ENCODE measurements around the gene GPR157.
"Not testable (repeated sequence)": the region's sequence is repeated elsewhere in the genome, so short reads cannot be mapped to it uniquely, and the experiment has no call there.

The GPR157 gene

DNA sequence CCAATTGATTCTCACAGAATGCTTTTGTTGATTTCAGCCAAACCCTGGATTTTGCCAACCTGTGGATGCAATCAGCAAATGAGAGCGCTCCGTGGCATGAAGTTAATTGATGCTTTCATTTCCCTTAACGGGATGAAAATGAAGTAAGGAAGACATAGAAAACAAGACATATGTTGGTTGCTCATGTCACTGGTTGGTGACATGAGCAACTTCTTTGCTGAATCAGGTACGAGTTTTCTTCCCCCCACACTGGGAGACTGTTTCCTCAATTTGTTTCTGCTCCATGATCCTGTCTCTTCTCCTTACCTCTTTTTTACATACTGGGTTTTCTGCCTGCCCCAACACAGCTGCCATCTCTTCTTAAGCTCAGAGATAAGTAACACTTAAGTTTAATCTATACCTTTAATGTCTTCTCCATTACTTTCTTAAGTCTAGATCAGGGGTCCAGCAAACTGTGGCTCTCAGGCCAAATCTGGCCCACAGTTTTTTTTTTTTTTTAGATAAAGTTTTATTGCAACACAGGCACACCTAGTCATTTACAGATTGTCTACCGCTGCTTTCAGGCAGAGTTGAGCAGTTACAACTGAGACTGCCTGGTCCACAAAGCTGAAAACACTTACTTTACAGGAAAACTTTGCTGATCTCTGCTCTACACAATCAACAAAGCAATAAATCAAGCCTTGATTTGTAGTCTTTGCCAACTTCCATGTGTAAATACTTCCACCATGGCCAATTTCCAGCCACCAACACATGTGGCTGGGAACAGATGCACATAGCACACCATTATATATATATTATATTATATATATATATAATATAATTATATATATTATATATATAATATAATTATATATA is 13.3 kb downstream of the GPR157 start:
- no peak for DNase-seq

GRCh38 chr1:9112961-9113880 is 15.7 kb downstream of the GPR157 start:
- no peak for DNase-seq

GRCh38 chr1:9111957-9112356 is 16.9 kb downstream of the GPR157 start:
- no peak for DNase-seq

- DNase-seq = no peak
Measured at GRCh38 chr1:9111357-9111691, 17.6 kb downstream of the GPR157 start.

DNA sequence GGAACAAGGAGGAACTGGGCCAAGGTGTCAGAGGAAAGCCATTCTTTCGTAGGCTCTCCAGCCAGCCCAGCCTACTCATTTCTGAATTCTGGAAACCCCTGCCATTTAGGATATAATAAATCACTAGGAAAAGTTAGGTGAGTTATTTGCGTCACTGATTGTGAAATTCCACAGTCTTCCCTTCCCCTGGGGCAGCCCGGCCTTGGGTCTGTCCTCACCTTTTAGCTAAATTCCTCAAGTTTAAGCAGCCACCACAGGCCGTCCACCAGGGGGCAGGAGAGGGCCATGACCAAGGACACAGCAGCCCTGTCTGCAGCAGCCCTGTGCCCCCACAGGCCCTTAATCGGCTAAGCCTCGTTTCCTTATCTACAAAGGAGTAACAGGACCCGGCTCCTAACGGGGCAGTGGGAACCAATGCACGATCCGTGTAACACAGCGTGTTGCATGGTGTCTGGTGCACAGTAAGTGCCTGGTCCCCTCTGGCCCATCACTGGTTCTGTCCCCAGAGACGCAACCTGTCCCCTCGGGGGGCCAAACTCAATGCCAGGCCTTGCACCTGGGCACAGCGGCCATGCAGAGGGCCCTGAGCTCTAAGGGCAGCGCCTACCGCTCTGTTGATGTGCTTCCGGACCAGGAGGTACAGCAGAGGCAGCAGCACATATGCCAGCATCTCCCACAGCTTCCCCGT is 18.1 kb downstream of the GPR157 start:
- DNase-seq = peak; percentile 91

GRCh38 chr1:9108056-9108665 is 20.7 kb downstream of the GPR157 start:
- DNase-seq = no peak

DNA sequence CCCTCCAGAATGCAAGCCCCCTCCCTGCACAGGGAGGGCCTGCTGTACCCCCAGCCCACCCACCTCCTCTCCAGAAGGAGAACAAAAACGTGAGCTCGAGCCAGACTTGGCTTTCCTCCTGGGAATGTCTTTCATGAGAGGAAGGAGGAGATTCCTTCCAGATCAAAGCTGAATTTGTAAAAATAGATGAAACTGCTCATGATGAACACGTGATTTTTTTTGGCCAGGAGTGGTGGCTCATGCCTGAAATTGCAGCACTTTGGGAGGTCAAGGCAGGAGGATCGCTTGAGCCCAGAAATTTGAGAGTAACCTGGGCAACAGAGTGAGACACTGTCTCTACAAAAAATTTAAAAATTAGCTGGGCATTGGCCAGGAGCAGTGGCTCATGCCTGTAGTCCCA is 21.8 kb downstream of the GPR157 start:
- DNase-seq = no peak

DNA sequence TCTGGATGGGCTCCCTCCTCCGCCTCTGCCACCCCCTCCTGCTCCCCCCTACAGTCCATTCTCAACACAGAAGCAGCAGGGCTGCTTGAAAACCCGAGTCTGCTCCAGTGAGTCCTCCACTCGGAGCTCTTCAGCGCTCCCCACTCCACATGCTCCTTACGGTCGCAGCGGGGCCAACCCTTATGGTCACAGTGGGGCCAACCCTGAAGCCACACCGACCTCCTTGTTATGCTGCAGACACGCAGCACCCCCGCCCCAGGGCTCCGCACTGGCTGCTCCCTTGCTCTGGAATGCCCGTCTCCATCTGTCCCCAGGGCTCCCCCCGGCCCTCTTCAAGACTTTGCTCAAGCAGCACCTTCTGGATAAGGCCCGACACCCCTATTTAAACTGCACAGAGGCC is 22.6 kb downstream of the GPR157 start:
- DNase-seq = no peak

DNA sequence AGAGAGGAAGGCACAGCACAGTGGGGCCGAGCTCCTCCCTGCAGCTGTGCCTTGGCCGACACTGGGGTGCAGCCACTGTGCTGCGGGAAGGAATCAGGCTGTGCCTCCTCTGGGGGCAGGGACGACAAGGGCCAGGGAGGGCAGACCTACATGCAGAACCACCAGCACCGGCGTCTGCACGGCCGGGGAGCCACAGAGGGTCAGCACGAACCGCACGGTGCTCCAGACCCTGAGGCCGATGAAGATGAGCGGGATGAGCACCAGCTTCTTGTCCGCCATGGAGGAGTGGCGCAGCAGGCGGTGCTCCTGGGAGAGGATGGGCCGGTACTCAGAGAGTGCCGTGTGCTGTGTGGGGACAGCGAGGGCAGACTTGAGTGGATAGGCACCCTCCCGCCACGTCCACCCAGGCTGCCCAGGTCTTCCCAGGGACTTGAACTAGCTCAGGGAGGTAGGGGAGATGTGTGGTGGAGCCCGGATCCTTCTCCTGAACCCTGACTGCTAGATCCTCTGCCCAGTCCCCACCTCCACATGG is 23.5 kb downstream of the GPR157 start:
- no peak for DNase-seq

- no peak for DNase-seq
Measured at GRCh38 chr1:9101510-9102146, 27.3 kb downstream of the GPR157 start.

DNA sequence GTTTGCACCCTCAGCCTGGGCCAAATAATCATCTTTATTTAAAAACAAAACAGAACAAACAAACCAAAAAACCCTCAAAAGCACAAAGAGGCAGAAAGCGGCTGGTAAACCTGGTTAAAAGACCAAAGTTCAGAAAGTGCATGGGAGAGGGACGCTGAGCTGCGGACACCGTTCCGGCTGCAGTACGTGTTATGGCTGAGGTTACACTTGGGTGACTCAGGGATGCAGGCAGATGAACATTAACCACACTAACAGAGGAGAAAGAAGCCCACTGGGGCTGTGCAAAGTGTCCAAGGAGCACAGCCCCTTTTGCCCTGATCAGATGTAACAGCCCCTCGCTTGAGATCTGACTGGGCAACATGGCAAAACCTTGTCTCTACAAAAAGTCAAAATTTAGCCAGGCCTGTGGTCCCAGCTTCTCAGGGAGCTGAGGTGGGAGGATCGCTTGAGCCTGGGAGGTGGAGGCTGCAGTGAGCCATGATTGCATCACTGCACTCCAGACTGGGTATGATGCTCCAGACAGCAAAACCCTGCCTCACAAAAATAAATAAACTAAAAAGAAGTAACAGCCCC is 28.3 kb downstream of the GPR157 start:
- DNase-seq = no peak

DNA sequence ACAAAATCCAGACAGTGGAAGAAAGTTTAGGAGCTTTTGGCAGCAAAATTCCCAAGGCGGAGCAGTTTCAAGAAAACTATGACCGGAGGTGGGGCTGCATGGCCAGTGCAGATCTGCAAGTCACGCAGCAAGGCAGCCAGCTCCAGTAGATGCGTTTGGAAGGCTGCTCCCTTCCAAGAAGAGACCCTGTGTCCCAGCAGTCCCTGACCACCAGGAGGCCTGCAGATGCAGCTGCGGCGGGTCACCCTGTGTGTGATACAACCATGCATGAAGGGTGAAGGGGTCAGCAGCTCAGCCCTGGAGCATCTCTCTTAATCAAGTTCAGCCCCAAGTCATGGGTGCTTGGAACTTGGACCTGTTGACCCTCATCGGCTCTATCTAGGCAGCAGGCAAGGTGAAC is 29.3 kb downstream of the GPR157 start:
- no peak for DNase-seq

- DNase-seq = no peak
Measured at GRCh38 chr1:9097947-9098705, 30.8 kb downstream of the GPR157 start.

- DNase-seq = no peak
Measured at GRCh38 chr1:9095818-9096217, 33.1 kb downstream of the GPR157 start.

DNA sequence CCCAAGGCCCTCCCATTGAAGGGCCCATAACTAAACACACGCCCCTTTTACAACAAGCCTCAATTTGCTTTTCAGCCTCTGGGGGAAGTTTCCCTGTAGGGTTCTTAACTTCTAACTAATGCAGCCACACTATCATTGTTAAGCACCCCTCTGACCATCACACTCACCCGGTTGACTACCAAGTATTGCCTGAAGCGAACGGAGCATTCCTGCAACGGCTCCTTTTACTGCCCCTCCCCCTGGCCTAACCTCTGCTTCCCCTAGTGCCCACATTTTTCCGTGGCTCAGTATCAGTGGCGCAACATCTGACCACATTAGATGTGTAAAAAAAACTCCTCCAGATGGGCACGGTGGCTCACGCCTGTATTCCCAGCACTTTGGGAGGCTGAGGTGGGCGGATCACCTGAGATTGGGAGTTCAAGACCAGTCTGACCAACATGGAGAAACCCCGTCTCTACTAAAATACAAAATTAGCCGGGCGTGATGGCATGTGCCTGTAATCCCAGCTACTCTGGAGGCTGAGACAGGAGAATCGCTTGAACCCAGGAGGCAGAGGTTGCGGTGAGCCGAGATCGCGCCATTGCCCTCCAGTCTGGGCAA is 34.8 kb downstream of the GPR157 start:
- DNase-seq = not testable (repeated sequence)

DNA sequence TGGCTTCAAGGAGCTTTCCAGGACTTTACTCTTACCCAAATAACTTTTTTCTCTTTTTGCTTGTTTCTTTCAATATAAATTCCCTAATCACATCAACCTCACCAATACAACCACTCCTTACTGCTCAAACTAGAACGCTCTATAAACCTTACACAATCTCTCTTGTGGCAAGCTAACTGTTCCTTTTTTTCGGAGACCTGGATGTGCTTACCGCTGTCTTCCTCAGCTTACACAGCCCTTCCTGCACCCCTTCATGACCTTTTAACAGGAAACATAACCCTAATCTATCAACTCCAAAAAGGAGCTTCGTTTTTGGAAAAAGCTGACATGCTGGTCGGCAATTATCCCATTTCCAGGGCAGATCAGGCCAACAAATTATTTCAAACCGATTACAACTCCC is 35.3 kb downstream of the GPR157 start:
- no peak for DNase-seq

DNA sequence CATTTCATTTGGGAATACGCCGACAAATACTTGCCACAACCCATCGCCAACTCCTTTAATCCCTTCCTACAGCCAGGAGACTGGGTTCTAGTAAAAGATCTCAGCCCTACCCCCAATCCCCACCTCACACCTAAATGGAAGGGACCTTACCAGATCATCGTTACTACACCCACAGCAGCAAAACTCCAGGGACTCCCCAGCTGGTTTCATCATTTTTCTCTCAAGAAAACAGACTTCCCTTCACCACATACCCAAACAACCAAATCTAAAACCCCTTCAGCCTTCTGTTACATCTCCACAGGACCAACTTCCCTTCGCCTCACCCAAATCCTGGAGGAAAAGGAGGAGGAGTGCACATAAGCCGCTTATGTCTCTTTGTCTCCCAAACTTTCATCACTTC is 35.8 kb downstream of the GPR157 start:
- no peak for DNase-seq

GRCh38 chr1:9088807-9089206 is 40.1 kb downstream of the GPR157 start:
- no peak for DNase-seq

DNA sequence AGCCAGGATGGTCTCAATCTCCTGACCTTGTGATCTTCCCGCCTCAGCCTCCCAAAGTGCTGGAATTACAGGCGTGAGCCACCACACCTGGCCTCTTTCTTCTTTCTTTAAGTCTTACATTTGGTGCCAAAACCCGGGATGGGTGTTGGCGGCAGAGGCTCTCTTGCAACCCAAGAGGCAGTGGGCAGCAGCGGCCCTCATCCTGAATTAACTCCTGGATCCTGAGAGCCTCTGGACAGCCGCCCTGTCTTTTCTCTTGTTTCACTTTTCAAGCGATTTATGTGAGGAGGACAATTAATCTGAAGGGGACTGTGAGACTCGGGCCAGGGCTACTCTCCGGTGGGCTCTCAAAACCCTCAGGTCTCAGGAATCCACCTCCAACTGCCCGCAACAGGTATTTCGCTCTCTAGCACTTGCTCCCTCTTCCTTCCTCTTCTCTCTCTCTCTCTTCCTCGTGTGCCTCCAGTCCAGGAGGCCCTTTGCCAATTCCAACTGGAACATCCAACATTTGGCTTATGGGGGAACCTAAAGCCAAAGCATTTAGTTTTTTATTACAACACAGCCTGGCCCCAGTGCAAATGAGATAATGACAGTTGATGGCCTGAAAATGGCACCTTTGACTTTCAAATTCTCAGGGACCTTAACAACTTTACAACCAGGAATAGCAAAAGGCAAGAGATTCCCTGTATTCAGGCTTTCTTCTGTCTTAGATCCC is 41.3 kb downstream of the GPR157 start:
- no peak for DNase-seq

GRCh38 chr1:9086796-9087195 is 42.1 kb downstream of the GPR157 start:
- no peak for DNase-seq

Measured in CD4-positive, alpha-beta T cell treated with Interleukin-17A for 4 hours (primary cell).